NCI-H128 (cell line): ENCODE measurements around the gene FMN1.
"Not testable (repeated sequence)": the region's sequence is repeated elsewhere in the genome, so short reads cannot be mapped to it uniquely, and the experiment has no call there.

Source experiments
- DNase-seq: peaks from one replicate; lab custom pipeline; 2025; ENCODE audit not compliant: unreplicated experiment; lab: John Stamatoyannopoulos, UW

The FMN1 gene

DNA sequence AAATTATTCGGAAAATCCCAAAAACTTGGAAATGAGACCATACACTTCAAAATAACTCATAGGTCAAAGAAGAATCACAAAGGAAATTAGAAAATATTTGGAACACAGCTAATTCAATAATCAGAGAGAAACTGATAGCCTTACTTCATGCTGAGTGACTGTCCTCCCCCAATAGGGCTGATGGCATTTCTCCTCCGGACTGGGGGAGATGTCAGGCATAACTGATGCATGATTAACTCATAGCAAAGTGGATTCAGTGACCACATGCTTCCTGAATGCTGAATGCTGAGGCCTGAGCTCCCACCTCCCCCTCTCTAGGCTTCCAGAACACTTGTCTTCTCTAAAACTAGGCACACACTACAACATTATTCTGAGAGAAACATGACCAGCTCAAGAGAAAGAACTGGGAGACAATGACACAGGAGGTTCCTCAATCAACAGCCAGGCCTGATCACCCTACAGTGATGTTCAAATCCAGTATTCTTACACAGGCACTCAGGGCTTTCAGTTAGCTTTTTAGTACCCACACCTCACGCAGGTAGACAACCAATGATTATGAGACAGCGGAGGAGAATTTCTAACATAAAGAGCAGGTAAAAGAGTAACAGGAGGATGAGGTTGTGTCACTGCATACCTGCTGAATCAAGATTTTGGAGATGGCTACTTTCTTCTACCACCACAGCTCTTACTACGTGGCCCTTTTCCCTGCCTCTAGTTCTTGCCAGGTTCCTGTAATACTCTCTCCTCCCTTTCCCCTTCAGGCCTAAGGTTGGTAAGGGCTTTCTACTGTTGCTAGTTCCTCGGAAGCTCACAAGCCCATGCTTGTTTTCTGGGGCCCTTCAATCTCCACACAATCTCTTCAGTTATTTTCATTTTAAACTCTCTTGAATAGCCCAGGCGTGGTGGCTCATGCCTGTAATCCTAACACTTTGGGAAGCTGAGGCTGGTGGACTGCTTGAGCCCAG lies 96.1 kb downstream of the FMN1 start:
- DNase-seq: no peak

DNA sequence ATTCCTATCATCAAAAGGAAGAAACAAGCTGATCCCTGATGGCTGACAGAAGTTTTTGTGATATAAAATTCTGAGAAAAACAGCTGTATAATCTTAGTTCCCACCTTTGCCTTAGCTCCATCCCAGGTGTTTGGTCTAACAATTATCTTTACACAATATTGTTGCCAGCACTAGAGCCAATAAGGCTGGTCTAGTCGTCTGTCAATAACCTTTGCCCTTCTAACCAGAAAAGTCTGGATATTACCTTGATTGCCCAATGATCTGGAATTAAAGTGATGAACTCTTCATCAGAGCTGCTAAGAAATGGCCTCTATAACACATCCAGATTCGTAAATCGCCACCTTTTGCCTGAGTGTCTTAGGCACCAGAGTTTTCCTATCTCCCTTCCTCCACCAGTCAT lies 98.4 kb downstream of the FMN1 start:
- DNase-seq: no peak

DNA sequence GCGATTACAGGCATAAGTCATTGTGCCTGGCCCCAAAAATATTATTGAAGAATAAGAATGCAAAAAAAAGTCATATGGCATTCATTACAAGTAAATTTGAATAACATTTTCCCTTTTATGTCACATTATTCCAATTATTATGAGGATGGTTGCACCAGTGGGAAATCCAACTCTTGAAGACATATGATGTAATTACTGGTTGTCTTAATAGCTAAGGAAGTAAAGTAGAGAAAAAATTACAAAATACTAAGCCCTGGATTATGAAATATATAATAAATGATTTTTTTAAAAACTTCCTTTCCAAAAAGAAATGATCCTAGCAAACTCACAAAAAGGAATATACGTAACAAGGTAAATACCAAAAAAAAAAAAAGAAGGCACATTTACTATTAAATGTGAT lies 98.9 kb downstream of the FMN1 start:
- DNase-seq: no peak

DNA sequence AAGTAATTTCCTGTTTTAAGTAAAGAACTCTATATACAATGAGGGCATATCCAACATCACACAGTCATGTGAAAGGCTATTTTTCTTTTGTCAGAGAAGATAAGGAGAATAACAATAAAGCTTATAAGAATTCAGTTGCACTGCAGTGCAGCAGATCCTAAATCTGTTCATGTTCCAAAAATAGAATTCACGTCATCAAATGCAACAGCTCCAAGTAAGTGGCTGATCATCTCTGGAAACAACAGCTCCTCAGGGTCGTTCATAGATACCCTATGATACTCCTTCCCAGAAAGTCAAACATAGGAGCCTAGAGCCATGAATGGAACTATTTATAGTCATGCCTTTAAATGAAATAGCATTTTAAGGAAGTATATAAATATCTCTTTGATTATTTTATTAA lies 100.2 kb downstream of the FMN1 start:
- no peak for DNase-seq

DNA sequence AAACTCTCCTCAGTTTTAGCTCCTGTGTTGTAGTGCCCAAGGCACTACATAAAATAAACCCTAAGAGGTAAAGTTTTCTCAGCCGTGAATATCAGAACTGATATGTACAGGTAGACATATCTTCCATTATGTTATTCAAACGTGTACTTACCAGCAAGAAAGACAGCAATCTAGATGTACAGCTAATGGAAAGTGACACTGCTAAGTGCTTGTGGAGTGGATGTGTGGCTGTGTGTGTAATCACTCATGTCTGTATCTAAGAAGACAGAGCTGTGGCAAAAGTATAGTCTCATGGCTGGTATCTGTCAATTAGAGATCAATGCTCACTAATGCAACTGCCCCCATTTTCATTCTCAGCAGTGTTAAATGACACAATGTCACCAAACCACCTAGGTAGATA lies 101.3 kb downstream of the FMN1 start:
- no peak for DNase-seq

DNA sequence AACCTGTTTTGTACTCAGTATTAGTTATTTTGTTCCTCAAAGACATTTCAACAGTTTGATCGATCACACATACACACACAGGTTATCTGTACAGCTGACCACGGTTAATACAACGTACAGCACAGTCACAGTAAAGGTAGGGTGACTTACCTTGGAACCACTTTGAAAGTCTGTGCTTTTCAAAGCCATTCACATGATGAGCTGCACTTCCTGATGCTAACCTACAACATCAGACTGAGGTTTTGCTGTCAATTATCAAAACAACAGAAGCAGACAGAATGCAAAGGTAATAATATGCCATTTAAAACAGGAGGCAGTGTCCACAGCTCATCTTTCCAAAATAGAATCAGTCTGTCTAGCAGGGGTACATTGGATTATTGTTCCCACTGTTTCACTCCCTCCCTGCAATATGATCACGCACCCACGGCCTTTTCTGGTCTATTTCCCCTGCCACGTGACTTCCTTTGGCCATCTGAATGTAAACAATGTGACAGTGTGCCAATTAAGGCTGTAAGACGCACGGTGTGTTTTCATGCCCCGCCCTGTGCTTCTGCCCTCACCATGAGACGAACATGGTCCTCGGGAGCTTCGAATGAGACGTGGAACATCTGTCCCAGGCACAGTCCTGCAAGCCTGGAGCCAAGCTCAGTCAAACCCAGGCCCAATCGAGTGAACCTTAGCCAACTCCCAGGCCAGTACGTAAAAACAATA lies 102.4 kb downstream of the FMN1 start:
- DNase-seq: no peak

DNA sequence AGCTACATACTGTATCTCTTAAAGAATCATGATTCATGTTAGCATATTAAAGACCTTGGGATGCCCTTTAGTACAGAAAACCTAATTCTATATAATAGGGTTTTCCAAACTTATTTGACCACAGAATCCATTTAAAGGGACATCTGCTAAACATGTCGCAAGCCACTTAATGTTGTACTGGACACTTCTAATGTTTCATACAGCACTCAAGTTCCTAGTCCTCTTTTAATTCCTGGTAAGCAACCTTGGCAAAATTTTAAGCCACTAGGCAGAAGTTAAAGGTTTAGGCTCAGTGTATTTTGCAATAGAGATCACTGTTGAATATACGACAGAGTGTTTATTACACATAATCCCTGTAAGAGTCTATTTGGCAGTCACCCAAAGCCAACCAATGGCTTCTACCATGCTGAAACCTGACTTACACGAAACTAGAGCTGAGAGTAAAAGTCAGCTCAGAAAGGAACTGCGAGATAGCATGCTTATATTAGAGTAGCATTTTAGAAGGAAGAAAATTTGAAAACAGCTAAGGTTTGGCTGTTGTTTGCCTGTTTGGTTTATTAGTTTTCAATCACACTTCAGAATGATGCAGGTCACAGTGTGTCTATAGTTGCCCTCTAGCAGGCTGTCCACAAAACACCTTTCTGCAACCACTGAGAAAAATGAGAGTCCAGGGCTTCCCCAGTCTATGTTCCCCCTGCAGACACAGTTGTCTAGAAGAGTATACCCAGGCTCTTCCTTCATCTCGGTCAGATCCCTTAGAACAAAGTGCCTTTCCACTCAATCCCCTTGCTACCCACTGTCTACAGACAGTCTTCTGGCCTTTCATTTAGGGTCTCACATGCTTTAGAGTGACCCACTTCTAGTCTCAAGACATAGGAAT lies 104.4 kb downstream of the FMN1 start:
- DNase-seq: peak; percentile 59

DNA sequence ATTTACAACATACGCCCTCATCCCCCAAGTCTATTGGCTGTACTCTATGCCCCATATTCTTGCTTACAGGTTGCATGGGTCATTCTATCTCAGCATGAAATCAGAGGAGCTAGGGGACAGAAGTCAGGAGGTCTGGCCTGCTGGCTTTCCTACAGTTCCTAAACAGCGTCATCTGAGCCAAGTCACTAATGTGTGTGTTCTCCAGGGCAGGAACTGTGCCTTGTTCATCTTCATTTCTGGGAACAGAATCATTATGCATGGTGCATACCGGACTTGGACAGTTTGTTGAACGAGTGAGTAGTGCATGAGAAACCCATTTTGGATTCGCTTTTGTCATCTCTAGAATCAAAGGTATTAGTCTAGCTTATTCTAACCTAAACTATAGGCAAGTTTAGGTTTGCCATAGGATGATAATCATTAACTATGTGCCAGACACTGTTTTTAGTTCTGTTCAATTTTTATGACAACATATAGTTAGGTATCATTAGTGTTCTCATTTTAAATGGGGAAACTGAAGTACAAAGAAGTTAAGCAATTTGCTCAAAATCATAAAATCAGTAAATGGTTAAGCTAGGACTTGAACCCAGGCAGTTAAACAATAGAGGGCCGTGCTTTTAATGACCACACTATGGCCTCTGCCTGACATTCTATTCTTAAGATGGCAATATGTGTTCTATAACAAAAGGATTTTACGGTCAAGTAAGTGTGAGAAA lies 105.2 kb downstream of the FMN1 start:
- DNase-seq: no peak

DNA sequence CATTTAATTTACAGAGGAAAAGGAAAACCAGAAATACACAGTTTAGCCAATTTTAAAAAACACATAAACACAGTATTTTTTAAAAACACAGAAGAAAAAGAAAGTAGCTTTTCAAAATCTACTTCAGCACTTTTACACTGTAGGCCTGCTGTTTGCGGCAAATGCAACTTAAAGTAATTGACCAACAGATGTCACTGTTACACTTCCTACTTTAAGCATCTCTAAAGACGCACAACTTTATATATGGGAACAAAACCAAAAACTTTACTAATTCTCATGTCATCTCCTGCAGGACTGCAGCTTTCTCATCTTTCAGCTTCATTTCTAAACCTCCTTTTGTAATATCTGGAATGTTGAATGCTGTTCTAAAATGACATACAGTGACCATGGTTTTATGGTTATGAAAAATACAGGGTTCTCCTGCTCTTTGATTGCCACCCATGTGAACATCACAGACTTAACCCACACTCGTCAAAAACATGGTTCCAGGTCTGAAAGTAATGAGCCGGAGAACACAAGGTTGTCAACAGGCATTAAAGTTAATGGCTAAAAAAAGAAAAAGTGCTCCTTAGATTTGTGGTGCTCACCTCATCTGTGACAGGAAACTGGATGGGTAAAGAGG lies 107.9 kb downstream of the FMN1 start:
- no peak for DNase-seq

DNA sequence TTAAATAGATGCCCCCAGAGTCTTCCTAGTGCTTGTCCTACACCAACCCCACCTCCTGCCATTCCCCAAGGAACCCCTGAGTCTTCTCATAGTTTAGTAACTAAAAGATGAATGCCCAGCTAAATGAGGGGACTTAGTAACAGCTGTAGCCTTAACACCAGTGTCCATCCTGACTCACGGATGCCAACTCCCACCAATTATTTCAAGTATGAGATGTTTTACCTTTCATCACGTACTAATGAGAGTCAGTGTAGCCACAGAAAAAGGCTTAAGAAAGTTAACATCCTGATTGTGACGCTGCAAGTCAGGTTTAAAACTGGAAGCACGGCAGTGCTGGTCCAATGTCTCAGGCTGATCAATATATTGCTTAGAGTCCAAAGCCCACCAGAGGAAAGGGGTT lies 109.9 kb downstream of the FMN1 start:
- DNase-seq: no peak

DNA sequence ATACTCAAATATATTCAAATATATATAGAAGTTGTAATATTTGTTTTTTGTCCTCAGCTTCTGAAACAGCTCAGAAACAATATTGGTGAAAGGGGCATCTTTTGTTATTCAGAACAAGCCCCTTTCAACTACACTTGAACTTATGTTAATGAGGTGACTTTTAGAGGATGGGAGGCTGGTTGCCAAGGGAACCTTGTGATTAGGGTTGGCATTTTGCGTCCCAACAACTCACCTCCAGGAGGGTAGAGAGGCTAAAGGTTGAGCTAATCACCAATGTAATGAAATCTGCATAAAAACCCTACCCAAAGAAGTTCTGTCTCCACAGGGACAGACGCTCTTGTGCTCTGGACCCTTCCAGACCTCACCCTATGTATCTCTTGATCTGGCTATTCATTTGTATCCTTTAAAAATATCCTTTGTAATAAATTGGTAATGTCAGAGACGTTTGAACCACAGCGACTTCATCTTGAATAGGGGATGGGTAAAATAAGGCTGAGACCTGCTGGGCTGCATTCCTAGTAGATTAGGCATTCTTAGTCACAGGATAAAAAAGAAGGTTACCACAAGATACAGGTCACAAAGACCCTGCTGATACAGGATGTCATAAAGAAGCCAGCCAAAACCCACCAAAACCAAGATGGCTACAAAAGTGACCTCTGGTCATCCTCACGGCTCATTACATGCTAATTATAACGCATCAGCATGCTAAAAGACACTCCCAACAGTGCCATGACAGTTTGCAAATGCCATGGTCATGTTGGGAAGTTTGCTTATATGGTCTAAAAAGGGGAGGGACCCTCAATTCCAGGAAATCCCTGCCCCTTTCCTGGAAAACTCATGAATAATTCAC lies 111.1 kb downstream of the FMN1 start:
- no peak for DNase-seq

DNA sequence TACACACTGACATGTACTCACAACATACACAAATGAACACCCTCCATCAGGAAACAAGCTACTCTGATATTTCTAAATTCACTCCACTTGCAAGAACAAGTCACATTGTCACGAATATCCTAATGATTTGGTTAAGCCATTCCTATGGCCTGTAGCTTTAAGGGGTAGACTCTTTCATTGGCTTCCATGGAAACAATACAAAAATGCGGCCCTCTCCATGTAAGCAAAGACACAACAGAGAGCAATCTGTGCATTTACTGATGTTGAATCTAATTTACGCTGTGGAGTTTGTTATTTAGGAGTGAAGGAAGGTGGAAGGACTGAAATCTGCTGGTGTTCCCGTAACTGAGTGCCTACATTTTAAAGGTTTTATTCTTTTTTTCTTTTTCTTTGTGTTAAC lies 114.5 kb downstream of the FMN1 start:
- no peak for DNase-seq

DNA sequence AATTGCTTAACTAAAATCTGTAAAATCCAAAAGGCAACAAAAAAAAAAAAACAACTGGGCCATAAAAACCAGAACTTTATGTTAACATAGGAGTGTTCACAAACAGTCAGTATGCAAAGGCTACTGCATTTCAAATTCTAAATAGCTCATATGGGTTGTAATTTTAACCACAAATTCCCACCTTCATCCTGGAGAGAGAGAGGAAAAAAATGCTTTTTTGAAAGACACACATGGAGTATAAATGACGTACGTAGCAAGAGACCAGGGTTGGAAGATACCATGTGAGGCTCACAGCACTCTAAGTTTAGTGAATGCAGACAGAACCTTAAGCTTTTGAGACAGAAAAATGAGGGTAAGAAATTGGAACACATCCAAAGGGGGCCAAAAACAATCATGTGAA lies 115.9 kb downstream of the FMN1 start:
- DNase-seq: no peak

DNA sequence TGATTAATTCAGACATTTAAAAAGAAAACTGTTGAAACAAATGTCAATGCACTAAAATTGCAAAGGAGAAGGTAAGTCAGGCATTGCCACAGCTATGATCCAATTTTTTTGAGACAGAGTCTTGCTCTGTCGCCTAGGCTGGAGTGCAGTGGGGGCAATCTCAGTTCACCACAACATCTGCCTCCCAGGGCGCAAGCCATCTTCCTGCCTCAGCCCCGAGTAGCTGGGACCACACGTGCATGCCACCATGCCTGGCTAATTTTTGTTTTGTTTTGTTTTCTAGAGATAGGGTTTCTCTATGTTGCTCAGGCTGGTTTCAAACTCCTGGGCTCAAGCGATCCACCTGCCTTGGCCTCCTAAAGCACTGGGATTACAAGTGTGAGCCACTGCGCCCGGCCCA lies 117.6 kb downstream of the FMN1 start:
- no peak for DNase-seq

DNA sequence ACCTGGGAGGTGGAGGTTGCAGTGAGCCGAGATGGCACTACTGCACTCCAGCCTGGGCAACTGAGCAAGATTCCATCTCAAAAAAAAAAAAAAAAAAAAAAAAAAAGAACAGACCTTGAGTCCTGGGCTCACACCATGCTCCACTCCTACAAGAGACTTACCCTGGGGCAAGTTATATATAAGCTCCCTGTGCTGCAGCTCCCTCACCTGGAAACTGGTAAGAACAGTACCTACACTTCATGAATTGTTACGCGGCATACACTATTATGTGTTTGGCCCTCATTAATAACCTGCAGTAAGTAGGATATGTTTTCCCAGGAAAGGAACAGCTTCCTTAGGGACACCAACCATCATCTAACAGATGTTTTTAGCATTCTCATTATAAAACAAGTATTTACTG lies 119.6 kb downstream of the FMN1 start:
- no peak for DNase-seq

DNA sequence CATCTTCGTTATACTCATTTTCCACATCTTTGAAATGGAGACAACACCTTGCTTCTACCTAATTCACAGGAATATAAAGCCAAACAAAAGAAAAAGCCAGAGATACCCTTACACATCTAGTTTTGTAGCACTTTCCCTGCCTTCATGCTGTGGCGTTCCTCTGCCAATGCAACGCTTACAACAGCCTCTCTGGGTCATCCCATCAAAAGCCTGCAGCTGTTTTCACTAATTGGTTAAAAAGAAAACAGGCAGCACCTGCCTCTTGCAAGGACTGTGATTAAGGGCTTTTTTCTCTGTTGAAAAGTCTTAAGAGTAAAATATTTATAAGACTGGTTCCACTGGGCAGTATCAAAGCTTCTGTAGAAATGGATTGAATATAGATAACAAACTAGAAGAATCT lies 120.3 kb downstream of the FMN1 start:
- DNase-seq: no peak

DNA sequence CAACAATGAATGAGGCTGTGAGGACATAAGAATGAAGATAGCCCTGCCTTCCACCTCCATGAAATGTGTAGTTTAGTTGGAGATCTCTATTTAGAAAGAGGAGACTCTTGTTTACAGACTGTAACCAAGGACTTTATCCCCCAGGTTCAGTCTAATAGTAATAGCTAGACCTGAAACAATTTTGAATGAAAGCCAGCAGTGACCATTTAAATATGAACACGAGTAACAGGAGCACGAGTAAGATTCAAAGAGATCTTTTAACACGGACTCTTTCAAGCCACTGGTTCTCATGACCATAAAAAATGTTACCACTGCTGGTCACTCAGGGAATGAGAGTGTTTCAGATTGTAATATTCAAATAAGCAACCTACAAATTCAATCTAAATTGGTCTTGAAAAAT lies 123.1 kb downstream of the FMN1 start:
- no peak for DNase-seq

DNA sequence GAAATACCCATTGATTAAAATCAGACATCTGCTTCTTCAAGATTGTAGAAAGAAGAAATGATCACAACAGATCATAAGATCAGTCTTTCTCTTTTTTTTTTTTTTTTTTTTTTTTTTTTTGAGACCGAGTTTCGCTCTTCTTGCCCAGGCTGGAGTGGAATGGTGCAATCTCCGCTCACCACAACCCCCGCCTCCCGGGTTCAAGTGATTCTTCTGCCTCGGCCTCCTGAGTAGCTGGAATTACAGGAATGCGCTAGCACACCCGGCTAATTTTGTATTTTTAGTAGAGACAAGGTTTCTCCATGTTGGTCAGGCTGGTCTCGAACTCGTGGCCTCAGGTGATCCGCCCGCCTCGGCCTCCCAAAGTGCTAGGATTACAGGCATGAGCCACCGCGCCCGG lies 124.6 kb downstream of the FMN1 start:
- DNase-seq: not testable (repeated sequence)

DNA sequence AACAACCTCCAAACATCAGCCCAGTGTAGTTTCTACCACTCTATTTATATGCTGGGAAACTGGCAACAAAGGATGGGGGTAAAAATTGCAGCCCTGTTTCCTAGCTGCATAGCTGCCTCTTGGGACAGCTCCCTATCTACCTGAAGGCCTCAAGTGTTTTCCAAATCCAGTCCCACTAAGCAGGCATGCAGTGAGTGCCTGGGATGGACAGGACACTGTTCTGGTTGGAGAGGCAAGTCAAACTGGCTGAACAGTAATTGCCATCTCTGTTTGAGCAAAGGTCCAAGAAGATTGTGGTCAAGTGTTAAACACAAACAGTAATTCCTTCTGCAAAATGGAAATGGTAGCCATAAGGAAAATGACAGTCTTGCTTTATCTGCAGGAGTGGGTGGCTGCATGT lies 125.4 kb downstream of the FMN1 start:
- no peak for DNase-seq
